Cortex of kidney (tissue), 1 donor: ENCODE measurements around the gene TMEM175.

Source experiments
- DNase-seq: peaks from one replicate; lab custom pipeline; 2025; lab: John Stamatoyannopoulos, UW

Gene TMEM175

DNA sequence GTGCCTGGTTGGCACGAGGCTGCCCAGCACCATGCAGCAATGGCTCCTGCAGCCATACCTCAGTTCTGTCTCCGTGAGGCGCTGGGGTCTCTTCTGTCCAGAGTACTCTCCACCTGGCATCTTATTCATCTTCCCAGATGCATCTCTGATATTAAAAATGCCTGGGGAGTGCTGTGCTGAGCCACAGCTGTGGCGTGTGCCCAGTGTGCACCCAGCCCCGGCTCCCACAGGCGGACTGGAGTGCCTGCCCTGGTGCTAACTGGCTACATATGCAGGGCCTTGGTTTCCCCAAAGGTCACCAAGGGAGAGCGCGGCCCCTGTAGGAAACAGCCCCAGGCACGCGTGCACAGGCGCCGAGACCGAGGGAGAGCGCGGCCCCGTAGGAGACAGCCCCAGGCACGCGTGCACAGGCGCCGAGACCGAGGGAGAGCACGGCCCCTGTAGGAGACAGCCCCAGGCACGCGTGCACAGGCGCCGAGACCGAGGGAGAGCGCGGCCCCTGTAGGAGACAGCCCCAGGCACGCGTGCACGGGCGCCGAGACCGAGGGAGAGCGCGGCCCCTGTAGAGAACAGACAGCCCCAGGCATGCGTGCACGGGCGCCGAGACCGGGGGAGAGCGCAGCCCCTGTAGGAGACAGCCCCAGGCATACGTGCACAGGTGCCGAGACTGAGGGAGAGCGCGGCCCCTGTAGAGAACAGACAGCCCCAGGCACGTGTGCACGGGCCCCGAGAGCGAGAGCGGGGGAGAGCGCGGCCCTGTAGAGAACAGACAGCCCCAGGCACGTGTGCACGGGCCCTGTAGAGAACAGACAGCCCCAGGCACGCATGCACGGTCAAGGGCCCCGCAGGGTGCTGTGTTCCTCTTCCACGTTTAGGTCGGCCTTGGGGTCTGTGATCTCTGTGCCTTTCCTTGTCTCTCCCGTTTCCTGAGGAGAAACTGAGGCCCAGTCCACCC, 14.5 kb downstream of the TMEM175 start:
- DNase-seq: no peak

DNA sequence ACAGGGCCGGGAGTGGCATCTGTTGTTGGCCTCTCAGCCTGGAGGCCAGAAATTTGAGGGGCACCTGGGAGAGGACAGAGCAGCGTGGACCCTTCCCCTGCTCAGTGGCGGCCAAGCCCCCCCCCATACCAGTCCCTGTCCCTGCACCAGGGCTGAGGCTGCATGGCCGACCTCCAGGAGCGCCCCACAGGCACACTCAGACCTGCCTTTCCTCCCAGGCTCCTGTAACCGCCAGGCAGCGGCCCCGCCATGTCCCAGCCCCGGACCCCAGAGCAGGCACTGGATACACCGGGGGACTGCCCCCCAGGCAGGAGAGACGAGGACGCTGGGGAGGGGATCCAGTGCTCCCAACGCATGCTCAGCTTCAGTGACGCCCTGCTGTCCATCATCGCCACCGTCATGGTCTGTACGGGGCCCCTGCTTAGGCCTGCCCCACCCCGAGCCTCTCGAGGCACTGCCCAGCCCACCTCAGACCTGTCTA, 15.3 kb downstream of the TMEM175 start:
- no peak for DNase-seq

DNA sequence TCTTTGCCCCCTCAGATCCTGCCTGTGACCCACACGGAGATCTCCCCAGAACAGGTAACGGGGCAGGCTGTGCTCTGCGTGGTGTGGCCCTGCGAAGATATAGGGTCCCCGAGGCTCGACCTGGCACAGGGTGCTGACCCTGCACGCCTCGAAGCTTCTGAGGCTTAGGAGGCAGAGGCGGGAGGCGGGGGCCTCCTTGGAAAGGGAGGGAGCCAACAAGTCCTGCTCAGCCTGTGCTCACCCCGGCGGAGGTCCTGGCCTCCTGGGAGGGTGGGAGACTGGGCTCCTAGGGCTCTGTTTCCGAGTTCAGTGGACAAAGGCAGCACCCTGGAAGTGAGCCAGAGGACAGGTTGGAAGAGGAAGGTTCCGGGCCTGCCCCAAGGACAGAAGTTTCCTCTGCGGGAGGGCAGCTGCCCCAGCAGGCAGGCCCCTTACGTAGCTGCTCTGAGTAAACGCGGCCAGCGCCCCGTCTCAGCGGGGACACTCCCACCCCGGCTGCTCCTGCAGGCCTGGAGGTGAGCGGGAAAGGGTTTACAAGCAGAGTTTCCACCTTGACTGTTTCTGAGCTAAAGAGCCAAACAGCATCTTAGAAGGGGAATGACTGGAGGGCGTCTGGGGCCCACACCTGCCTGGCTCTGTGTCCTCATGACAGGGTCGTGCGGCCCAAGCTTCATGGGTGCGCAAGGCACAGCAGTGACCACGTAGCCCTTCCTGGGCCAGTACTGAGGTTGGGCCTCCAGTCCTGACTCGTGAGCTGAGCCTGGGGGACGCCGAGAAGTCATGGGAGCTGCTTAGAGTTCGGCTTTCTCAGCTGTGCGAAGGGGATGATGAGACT, 16.1 kb downstream of the TMEM175 start:
- no peak for DNase-seq

DNA sequence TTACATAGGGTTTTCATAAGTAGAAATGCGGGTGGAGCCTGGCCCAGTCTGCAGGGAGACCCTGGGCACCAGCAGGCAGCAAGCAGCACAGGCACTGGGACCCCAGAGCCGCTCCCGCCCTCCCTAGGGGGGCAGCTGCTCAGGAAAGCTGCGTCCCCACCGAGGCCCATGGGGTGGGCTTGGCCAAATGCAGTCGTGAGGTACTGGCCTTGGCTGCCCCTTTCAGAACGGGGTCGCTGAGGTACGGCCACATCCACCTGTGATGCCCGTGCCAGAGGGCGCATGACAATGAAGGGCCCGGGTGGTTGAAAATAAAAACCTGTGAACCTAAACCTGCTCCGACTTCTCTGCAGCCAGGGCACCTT, 16.7 kb downstream of the TMEM175 start:
- DNase-seq: no peak

DNA sequence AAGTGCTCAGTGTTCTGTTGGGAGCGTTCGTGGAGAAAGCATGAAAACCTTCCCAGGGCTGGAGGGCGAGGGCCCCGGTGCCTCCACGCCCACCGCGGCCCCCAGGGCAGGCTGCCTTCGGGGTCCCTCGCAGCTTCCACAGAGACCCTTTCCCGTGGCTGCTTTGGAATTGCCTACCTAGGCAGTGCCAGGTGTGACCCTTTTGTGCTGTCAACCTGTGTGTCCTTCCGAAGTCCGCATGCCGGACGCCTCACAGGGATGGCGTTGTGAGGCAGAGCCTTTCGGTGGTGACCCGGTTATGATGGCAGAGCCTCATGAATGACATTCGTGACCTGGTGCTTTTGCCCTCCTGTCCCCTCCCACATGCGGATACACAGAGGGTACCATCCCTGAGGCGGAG, 17.4 kb downstream of the TMEM175 start:
- no peak for DNase-seq

DNA sequence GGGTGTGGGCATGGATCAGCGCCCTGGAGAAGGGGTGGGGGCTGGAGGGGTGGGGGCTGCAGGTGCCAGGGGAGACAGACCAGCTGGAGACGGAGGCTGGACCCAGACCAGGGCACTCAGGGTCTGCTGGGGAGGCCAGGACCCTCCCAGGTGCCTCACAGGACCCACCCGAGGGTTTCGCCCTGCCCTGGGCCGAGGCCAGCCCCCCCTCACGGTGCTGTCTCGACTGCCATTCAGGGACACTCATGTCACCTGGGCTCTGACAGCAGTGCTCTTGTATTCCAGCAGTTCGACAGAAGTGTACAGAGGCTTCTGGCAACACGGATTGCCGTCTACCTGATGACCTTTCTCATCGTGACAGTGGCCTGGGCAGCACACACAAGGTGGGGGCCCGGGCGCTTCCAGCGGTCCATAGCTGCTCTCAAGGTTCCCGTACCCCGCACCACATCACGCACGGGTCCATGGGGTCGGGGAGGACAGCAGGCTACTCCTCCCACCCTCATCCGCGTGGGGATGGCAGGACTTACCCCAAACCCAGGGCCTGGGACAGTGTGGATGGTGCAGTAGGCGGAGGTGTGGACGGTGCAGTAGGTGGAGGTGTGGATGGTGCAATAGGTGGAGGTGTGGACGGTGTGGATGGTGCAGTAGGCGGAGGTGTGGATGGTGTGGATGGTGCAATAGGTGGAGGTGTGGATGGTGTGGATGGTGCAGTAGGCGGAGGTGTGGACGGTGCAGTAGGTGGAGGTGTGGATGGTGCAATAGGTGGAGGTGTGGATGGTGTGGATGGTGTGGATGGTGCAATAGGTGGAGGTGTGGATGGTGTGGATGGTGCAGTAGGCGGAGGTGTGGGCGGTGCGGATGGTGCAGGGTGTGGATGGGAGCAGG, 18.1 kb downstream of the TMEM175 start:
- DNase-seq: no peak

DNA sequence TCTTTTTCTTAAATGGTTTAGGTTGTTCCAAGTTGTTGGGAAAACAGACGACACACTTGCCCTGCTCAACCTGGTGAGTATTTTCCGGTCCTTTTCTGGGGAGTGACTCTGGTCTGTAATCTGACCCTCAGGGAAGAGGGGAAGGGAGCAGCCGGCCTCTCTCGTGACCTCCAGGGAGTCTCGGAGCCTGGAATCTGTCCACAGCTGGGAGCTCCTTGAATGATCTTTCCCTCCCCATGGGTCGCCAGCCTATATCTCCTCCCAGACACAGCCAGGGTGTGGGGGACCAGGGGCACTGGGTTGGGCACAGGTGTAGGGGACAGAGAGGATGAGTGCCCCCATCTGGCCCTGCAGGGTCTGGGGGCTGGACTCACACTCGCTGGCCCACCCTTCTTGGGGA, 18.9 kb downstream of the TMEM175 start:
- DNase-seq: no peak

DNA sequence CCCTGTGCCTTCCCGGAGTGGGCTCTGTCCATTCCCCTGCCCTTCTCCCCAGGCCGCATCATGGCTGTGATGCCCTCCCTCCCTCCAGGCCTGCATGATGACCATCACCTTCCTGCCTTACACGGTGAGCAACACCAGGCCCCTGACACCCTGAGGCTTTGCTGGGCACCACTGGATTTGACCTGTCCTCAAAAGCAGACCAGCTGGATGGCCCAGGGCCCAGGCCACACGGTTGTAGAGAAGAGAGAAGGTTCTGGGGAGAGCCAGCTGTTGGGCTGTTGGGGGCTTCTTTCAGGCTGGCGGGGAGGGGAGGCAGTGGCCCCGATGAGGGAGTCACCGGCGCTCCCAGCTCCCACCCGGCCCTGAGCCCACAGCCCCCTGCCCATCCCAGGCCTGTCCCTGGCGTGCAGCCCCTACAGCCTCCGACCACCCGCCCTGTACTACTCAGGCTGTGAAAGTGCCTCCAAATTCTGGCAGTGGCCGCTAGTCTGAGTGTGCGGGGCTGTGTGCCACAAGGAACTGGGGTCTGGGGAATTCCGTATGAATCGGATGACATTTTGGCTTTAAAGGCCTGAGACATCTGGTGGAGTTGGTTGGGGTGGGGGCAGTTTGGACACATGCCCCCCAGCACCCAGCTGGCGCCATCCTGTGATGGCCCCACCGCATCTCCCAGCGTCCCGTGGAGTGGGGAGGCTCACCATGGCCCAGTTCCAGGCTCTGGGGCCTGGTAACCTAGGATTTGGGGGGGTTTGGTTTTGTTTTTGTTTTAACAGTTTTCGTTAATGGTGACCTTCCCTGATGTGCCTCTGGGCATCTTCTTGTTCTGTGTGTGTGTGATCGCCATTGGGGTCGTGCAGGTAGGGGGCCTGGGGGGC, 19.6 kb downstream of the TMEM175 start:
- no peak for DNase-seq

DNA sequence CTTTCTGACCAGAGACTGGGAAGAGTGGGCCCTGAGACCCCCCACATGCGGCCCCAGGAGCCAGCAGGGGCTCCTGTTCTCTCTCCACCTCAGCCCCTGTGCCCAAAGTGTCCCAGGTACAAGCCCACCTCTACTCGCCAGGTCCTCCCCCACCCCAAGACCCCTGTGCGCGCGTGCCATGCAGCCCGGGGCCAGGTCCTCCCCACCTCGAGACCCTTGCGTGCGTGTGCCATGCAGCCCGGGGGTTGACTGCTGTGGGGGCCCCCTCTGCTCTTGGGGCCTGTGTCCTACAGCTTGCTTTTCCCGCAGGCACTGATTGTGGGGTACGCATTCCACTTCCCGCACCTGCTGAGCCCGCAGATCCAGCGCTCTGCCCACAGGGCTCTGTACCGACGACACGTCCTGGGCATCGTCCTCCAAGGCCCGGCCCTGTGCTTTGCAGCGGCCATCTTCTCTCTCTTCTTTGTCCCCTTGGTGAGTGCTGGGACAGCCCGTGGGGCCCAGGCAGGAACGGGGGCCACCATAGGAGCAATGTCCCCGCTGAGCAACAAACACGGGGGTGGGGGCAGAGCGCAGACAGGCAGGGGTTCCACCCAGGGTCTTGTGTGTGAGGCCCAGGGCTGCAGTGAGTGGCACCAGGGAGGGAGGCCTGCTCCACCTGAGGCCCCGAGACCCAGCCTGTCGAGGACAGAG, 20.8 kb downstream of the TMEM175 start:
- no peak for DNase-seq

DNA sequence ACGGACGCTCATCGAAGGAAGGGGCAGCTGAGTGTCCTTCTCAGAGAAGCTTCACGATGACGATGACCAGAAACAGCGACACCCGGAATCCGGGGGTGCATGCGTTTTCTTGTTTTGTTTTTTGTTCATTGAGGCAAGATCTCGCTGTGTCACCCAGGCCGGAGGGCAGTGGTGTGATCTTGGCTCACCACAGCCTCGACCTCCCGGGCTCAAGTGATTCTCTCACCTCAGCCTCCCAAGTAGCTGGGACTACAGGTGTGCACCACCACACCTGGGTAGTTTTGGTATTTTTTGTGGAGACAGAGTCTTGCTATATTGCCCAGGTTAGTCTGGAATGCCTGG, 21.3 kb downstream of the TMEM175 start:
- DNase-seq: no peak

DNA sequence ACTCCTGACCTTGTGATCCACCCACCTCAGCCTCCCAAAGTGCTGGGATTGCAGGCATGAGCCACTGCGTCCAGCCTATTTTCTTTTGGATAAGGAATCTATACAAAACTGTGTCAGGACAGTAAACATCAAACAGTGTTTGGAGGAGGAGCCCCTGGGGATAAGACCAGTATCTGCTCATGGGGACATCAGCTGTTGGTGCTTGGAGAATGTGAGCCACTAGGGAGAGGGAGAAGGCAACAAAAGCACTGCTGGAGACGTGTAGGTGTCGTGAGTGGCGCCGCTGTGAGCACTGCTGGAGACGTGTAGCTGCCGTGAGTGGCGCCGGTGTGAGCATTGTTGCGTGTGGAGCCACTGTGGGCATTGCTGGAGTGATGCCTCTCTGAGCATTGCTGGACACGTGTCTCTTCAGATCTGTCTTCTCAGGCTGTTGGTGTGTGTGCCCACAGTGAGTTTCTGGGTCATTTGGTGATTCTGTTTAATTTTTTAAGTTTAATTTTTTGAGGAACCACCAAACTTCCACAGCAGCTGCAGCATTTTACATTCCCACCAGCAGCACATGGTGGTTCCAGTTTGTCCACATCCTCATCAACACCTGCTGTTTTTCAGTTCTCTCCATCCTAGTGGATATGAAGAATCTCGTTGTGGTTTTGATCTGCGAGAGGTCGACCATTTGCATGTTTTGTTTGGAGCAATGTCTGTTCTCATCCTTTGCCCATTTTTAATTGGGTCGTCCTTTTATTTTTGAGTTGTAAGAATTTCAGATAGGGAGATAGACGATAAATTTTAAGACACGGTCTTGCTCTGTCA, 22.2 kb downstream of the TMEM175 start:
- no peak for DNase-seq

DNA sequence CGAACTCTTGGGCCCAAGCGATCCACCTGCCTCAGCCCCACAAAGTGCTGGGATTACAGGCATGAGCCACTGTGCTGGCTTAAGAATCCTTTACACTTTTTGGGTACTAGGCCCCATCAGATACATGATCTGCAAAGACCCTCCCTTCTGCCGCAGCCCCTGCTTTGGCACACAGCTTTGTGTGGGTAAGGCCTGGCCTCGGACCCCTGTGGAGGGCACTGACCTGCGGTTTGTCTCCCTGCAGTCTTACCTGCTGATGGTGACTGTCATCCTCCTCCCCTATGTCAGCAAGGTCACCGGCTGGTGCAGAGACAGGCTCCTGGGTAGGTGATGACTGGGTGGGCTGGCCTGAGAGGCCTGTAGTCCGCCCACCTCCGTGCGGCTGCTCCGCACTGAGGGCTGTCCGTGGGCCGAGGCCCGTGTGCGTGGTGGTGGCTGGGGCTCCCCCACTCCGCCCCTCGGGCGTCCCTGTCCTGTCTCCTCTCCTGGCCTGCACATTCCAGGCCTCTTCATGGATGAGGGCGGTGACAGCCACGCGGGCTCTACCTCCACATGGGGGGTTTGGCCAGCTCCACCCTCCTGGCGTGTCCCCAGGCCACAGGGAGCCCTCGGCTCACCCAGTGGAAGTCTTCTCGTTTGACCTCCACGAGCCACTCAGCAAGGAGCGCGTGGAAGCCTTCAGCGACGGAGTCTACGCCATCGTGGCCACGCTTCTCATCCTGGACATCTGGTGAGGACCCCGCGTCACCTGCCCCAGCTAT, 23.1 kb downstream of the TMEM175 start:
- no peak for DNase-seq

DNA sequence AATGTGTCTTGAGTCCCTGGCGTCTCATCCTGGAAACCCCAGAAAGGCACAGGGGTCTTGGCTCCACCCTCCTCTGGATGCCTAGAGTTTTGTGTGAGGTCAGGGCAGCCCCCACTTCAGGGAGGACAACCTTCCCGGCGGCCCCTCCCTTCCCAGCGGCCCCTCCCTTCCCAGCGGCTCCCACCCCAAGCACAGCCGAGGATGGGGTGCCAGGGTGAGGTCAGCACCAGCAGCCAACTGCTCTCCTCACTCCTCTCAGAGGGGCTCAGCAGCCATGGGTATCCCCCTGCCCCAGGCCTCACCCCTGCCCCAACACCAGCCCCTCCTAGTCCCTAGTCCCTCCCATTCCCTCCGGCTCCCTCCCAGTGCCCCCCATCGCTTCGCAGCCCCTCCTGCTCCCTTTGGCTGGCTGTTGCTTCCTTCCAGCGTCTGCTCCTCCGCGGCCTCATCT, 23.7 kb downstream of the TMEM175 start:
- DNase-seq: no peak

DNA sequence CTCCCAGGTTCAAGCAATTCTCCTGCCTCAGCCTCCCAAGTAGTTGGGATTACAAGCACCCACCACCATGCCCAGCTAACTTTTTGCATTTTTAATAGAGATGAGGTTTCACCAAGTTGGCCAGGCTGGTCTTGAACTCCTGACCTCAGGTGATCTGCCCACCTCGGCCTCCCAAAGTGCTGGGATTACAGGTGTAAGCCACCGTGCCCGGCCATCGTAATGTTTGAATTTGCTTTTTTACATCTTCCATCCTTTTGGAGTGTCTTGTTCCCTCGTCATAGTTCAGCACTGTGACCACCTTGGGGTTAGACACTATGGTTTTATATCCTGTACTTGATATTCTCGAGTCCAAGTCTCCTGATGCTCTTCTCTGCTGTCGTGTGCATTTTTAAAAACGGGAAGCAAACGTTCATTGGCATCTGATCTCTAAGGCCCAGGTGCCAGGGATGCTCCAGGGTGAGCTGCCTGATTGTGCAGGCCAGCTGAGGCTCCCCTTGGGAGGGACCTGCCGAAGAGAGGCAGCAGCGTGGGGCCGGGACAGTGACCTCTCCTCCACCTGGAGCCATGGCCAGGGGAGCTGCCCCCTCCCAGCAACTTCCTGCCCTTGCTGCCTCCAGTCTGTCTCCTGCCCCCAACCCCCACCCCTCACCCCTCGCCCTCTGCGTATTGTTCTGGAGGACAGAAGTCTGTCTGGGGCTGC, 24.4 kb downstream of the TMEM175 start:
- no peak for DNase-seq

DNA sequence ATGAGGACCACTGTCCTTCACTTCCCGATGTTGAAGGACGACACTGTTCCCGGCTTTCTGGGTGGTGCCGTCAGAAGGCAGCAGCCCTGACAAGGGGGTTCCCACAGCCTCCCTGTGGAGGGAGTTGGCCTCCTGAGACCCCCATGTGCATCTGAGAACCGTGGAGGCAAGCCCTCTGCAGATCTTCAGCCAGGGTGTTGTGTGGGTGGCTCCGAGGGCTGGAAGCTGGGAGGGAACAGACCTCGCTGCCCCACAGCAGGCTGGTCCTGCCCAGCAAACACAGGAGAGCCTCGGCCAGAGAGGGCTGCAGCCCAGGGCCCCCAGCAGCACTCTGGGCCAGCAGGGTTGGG, 24.9 kb downstream of the TMEM175 start:
- no peak for DNase-seq

DNA sequence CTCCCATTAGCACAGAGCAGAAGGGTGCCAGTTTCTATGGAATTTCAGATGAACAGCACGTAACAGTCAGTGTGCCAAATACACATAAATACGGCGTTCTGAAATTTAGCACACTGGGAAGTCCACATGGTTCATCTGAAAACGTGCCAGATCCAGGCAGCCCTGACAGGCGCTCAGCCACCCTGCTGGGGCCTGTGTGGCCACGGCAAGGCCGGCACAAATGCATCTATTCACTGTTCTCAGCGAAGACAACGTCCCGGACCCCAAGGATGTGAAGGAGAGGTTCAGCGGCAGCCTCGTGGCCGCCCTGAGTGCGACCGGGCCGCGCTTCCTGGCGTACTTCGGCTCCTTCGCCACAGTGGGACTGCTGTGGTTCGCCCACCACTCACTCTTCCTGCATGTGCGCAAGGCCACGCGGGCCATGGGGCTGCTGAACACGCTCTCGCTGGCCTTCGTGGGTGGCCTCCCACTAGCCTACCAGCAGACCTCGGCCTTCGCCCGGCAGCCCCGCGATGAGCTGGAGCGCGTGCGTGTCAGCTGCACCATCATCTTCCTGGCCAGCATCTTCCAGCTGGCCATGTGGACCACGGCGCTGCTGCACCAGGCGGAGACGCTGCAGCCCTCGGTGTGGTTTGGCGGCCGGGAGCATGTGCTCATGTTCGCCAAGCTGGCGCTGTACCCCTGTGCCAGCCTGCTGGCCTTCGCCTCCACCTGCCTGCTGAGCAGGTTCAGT, 25.5 kb downstream of the TMEM175 start:
- no peak for DNase-seq

DNA sequence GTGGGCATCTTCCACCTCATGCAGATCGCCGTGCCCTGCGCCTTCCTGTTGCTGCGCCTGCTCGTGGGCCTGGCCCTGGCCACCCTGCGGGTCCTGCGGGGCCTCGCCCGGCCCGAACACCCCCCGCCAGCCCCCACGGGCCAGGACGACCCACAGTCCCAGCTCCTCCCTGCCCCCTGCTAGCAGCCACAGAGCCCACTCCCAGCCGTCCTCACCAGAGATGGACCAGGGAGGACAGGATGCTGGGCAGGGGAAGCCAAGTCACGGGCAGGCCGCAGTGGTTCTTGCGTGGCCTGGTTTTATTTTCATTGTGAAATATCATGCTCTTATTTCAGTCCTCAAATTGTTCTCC, 26.0 kb downstream of the TMEM175 start:
- no peak for DNase-seq
